Measurements from ENCODE around the gene ZNF444. TPM values are rescaled to one million over a fixed set of nuclear protein-coding genes. Genes with fewer than 3 reads are reported as not detected.

The ZNF444 gene
- total and polyA plus RNA-seq, 2 donors (not counting 3 experiments of a cell fraction or from before 2014, with no cell fraction given) = 37.2 to 41.7 TPM

DNA sequence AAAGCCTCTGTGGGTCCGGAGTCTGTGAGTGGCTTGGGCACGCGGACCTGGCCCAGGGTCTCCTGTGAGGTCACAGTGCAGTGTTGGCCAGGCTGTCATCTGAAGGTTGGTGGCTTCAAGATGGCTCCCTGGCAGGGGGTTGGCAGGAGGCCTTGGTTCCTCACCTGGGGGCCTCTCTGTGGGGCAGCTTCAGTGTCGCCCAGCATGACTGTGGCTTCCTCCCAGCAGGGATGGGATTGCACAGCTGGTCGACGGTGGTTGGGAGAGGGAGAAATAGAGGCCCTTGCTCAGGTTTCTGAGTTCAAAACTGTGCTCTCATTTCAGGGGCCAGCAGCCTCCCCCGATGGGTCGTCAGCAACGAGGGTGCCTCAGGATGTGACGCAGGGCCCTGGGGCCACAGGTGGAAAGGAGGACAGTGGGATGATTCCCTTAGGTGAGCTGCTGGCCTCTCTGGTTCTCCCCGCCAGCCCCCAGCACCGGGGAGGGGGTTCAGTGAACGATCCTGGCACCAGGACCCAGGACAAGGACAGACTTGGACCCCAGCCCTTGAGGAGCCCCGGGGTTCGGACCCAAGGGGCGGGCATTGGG lies 17.2 kb downstream of the ZNF444 start:
- FAIRE-seq = no peak
- Histone ChIP-seq H3K9me1 (replicated peaks; ENCODE audit: control insufficient read depth, extremely low read depth, insufficient read depth, low read length) (no peaks in the 10 kb centered on the region), H3K27me3 (ENCODE audit: control insufficient read depth in 2 of 2, insufficient read depth in 2 of 2, low read length in 2 of 2) (no peaks in the 10 kb centered on the region), H4K20me1 (replicated peaks; ENCODE audit: control insufficient read depth, extremely low read depth, insufficient read depth, low read length) (no peaks in the 10 kb centered on the region), H3K4me1 (ENCODE audit: control insufficient read depth, extremely low read depth, insufficient read depth, low read length) (peaks cover 13% of the 10 kb centered on the region), H3K9ac (replicated peaks; ENCODE audit: extremely low read depth, insufficient read depth, low read length) (no peak overlapping the region), H3K79me2 (ENCODE audit: control insufficient read depth, insufficient read depth, low read length) (no peaks in the 10 kb centered on the region), H3K36me3 (ENCODE audit: control insufficient read depth in 2 of 2, extremely low read depth in 1 of 2, insufficient read depth in 2 of 2, low read length in 2 of 2) (peaks cover 0 to 22% of the 10 kb centered on the region in 2 experiments), H3K9me3 (replicated peaks; ENCODE audit: control insufficient read depth, insufficient read depth, low read length) (no peaks in the 10 kb centered on the region), H3K4me3 (replicated peaks in 1 of 3; ENCODE audit: insufficient read depth in 1 of 3, low read depth in 1 of 3, low read length in 3 of 3) (no peak overlapping the region), H3K27ac (ENCODE audit: insufficient read depth, low read depth, low read length) (no peak overlapping the region), H3K4me2 (ENCODE audit: insufficient read depth, low read length) (no peak overlapping the region), H2AFZ (ENCODE audit: low read depth, low read length) (no peak overlapping the region)
- dilution Hi-C loops (cut with MboI; ENCODE audit: extremely low pct_ligation_motif_present, low sequenced_read_pairs) (no loop called here), intact Hi-C loops (cut with micrococcal nuclease) (no loop called here)
- ChIA-PET POLR2A (no interaction called here), CTCF (interaction anchor here (1.0 to 1.7 kb wide), 2 partner anchors 13 to 78 kb away, joined by 4 to 11 read pairs; no protein-coding TSS in a partner anchor)
- no peak for DNase-seq (ENCODE audit: low read depth, low spot score)
- TF ChIP-seq JUN (IDR thresholded peaks at IDR 0.05; ENCODE audit: borderline replicate concordance, insufficient read depth, insufficient read length, low read depth) (no peak), GATA2 (IDR thresholded peaks at IDR 0.05; ENCODE audit: insufficient read depth, insufficient read length, low read depth, low read length) (no peak), FOS (IDR thresholded peaks at IDR 0.05; ENCODE audit: borderline replicate concordance, insufficient read depth, low read length) (no peak), CTCF (IDR thresholded peaks at IDR 0.05; ENCODE audit: extremely low read depth in 1 of 2, insufficient read depth in 1 of 2, low read depth in 1 of 2, low read length in 2 of 2) (no peak), MYC (IDR thresholded peaks at IDR 0.05; ENCODE audit: low read depth, low read length) (no peak), EZH2 (IDR thresholded peaks at IDR 0.05; ENCODE audit: borderline replicate concordance, low read depth, low read length, severe bottlenecking) (no peak), MAX (IDR thresholded peaks at IDR 0.05; ENCODE audit: insufficient read depth, insufficient read length) (no peak), POLR2AphosphoS5 (IDR thresholded peaks at IDR 0.05; ENCODE audit: insufficient read depth, low read depth, low read length) (no peak), POLR2A (IDR thresholded peaks at IDR 0.05; ENCODE audit: low read depth, low read length) (no peak)
- BruUV-seq (replicated peaks) = no TSS peak

All from endothelial cell of umbilical vein (primary cell).